HG02938 (cell line): ENCODE results near the gene RPH3AL.

Source experiments
- ATAC-seq: cut with Tn5 transposase; IDR thresholded peaks from one replicate; pipeline ENCODE4 v1.9.1; 2021; ENCODE audit warnings: mild to moderate bottlenecking, moderate library complexity; ENCODE audit not compliant: unreplicated experiment

Gene RPH3AL

DNA sequence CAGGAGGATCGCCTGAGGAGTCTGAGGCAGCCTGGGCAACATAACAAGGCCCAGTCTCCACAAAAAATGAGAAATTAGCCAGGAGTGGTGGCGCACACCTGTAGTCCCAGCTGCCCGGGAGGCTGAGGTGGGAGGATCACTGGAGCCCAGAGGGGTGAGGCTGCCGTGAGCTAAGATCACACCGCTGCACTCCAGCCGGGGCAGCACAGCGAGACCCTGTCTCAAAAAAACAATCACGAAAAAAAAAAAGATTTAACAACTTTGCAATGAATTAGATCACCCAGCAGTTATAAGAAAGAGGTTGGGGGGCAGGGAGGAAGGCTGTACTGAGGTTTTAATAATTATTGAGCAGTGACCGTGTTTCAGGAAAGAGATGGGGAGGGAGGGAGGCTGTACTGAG lies 49.4 kb downstream of the RPH3AL start:
- ATAC-seq: no peak

DNA sequence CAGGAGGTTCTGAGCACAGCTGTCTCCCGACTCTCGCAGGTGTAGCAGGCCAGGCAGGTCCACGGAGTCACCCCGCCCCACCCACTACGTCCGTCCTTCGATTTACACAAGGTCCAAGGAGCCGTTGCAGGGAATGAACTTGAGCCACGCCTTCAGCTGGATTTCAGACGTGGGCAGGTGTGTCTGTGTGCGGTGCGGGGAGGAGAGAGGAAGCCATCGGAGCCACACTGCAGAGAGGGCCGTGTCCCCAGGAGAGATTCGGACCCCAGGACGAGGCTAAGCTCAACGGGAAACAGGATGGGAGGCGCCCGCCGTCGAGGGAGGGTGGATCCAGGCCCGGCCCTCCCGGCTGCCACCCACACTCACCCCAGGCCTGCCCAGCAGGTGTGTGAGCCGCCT lies 50.3 kb downstream of the RPH3AL start:
- ATAC-seq: no peak

DNA sequence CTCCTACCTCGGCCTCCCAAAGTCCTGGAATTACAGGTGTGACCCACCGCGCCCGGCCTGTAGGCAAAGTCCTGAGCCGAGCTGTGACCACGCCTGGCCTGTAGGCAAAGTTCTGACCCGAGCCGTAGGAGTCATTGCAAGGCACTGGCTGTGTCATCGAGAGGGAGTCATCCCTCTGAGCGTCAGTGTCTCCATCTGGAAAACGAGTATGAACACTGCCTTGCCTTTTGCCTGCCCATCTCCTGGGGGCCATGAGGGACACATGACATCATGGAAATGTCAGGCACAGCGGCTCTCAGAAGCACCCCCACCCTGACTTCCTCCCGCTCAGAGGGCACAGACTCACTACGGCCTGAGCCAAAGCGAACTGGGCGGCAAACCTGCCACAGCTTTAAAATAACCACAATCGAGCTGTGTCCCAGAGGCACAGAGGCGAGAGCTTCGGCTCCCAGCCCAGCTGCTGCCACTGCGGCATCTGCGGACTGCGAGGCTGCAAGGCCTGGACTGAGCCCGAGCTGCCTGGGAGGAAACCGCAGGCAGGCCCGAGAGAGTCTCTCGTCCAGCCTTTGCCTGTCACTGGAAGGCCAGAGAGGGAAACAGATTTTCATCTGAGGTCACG lies 50.8 kb downstream of the RPH3AL start:
- ATAC-seq: no peak

DNA sequence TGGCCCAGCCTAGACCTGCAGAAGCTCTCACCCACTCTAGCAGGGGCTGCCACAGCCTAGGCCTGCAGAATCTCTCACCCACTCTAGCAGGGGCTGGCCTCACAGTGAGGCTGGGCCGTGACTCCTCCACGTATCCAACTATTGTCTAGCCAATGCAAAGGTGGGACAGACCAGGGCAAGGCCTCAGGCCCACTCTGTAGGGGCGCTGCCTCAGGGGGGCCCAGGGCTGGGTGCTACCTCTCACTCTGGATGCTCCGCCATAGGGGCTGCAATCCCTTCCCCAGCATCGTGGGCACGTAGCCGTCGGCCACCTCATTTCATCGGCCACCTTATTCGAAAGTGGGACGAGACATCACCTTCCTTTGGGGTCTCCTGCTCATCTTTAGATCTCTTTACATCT lies 51.7 kb downstream of the RPH3AL start:
- no peak for ATAC-seq

DNA sequence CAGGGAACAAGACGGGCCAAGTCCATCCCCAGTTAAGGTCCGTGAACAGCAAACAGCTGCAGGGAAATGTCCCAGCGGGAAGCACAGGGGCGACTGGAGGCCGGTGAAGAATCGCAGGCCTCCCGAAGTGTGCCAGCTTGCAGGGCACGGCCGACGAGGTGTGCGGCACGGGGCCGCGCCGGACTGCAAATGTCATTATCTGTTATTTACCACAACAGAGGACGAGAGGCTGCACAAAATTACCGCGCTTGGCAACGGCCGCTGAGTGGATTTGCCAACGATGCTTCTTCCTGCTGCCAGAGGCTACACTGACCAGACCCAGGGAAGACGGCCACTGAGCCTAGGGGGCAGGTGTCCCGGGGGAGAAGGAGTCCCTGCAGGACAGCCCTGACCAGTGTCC lies 53.1 kb downstream of the RPH3AL start:
- ATAC-seq: no peak

DNA sequence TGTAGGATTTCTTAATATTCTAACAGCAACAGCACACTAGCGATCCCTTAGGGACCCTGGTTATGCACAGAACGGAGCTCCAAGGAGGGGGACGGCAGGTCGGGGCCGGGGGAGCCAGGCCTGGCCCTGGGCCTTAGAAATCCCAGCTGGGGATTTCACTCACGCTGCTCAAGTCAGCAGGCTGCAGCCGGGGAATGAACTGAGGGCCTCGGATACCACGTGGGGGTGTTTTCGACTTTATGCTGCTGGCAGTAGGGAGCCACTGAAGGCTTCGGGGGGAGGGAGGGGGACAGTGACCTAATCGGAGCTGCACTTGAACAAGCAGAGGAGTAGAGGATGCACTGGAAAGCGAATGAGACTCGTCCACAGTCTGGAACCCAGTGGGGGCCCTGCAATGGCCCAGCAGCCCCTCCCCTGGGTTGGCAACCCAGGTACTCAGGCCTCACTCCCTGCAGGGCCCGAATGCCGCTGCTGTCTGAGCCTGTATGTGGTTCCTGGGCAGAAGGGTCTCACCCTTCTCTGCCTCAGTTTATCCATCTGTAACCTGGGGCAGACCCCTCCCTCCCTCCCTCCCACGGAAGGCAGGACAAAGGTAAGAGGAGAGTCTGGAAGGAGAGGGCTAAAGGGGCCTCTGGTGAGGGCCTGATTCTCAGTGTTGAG lies 53.7 kb downstream of the RPH3AL start:
- ATAC-seq: no peak

DNA sequence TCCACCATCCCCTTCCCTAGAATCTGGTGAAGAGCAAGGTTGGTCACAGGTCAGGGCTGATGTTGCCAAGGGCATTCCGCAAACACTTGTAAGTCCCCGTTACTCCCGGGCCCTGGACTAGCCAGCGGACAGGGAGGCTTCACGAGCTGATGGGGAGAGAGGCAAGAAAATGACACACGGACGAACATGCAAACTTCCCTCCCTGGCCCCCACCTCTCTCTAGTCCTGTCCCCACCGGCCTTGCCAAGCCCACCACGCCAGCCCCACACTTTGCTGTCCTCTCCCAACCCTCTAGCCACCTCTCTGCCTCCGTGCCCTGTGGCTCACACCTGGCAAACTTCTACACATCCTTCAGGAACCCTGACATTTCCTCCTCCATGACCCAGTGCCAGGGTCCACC lies 54.8 kb downstream of the RPH3AL start:
- ATAC-seq: no peak

DNA sequence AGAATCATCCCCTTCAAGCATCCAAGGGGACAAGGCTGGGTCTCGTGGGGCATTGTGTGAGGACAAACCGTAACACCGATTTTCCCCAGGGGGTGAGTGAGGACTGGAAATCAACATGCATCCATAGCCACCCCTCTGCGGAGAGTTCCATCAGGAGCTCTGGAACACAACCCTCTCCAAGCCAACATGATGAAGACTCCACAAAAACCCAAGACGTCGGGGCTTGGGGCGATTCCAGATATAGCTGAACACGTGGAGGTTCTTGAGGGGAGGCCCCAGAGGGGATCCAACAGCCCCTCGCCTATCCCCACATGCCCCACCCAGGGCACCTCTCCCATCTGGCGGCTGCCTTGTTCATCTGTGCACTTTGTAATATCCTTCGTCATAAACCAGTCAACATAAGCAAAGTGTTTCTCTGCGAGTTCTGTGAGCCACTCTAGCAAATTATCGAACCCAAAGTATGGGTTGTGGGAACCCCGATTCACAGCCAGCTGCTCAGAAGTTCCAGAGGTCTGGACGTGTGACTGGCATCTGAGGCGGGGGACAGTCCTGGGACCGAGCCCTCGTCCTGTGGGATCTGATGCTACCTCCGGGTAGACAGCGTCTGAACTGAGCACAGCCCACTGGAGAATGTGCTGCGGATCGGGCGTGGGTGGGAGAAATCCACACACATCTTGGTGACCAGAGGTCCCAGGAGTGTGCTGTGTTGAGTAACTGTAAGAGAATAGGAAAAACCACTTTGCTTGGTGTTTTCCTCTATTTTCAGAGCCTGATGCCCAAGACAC lies 55.5 kb downstream of the RPH3AL start:
- ATAC-seq: no peak

DNA sequence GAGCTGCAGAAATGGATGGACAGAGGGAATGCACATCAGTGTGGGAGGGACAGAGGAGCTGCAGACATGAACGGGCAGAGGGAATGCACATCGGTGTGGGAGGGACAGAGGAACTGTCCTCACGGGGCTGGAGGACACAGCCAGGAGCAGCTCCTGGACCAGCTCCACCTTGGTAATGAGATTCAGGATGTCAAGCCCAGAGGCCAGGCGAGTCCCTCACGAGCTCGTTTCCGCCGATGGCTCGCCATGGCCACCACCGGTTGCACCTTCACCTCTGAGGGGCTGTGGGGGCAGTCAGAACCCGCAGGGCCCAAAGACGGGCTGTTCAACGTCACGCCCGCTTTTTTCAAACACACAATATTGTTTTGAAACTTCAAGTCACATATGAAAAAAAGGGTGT lies 56.2 kb downstream of the RPH3AL start:
- no peak for ATAC-seq

DNA sequence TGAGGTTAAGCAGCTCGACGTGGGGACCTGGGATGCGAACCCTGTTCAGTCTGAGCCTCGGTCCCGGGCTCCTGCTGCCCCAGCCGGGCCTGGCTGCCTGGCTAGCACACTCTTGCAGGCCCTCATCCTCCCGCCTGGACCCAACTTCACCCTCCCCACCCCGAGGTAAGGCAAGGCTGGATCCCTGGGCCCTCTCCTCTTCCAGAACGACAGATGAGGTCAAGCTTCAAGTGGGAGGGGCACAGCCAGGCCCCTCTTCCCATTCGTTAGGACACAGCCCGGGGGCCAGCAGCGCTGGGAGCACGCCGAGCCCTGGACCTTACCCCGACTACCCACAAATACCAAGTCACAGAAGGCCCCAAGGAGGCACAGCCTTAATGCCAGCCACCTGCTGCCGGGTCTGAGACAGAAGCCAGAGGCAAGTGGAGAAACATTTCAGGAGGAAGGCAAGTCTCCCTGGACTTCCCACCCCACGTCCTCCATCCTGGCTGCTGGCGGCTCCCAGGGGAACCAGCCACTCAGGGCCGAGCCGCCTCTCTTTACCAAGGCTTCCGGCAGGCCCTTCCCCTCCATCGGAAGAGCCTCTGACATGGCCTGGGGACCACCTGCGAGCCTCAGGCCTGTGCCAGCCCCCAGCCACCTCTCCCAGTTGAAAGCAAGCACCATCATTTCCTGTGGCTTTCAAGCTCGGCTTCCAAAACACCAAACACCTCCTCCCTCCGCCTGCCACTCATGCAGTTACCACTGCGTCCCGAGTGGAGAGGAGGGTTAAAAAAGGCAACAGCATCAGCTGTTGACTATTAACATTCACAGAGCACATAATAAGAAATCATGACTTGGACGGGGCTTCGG lies 59.9 kb downstream of the RPH3AL start:
- ATAC-seq: no peak

DNA sequence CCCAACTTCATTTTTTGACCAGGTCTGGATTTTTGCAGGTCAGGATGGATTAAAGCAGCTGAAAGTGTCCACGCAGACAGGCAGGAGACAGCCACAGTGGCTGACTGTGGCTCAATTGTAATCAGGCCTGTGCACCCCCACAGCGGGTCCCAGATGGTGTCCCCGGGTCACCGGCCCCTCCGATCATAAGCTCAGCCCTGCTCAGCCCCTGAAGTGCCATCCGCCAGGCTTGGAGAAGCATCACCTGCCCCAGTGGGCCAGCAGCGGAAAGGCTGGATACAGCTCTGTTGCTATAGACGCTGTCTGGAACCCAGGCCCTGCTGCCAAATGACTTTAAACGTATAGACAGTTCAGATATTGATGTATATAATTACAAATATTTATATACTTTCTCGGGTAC lies 60.6 kb downstream of the RPH3AL start:
- no peak for ATAC-seq

DNA sequence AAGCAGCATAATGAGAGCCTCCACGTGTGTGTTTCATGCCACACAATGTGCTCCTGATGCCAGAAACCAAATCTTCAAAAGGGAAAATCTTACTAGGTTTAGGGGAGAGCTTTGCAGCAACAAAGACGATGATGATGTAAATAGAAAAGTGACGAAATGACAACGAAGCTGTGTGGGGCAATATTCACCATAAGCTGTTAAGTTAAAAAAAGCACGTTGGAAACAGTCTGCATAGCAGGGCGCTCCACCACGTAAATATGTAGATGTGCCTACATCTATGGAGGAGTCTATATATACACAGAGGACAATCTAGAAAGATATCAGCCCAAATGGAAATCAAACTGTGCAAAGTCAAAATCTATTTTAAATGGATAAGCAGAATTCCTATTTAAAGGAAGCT lies 61.0 kb downstream of the RPH3AL start:
- ATAC-seq: no peak

DNA sequence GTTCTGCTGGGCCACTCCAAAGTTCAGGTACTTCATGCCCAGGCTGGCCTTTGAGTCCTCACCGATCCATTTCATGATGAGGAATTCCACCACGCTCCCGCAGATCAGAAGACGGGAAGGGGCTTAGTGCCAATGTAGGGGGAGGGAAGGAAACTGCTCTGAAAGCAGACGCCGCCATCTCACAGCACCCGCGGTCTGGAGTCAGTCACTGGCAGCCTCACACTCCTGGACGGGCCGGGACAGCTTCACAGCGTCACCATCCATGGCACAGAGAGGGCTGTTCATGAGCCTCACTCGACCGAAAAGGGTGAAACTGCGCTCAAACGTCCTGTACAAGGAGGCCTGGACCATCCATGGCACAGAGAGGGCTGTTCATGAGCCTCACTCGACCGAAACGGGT lies 62.0 kb downstream of the RPH3AL start:
- ATAC-seq: no peak

DNA sequence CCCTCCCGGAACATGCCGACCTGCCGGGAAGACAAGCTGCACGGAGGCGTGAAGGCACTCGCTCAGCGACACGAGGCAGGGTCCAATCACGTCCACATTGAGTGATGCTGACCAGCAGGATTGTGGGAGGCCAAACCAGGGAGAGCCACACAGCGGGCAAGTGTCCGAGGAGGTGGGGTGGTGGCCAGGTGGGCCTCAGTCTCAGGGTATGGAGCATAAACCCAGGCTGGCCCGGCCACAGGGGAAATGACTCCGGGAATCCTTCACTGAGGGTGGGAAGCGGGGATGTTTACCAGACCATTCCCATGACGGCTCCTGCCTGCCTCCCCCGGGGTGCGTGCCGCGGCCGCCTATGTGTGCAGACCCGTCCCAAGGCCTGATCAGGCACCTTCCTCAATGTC lies 62.5 kb downstream of the RPH3AL start:
- ATAC-seq: no peak

DNA sequence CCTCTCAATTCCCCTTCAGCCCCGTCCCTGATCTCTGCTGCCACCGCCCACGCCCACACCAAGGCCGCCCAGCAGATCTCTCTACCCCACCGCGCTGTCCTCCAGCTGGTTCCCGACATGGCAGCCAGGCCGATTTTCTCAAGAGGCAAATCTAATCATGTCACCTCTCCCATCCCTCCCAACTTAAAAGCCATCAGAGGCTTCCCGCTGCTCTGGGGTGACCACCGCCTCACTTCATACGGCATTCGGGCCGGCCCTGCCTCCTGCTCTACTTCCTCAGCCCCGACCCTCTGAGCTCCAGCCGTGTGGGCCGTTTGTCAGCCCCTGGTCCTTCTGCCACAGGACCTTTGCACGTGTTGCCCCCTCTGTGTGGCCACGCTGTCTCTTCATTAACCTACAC lies 63.2 kb downstream of the RPH3AL start:
- no peak for ATAC-seq

DNA sequence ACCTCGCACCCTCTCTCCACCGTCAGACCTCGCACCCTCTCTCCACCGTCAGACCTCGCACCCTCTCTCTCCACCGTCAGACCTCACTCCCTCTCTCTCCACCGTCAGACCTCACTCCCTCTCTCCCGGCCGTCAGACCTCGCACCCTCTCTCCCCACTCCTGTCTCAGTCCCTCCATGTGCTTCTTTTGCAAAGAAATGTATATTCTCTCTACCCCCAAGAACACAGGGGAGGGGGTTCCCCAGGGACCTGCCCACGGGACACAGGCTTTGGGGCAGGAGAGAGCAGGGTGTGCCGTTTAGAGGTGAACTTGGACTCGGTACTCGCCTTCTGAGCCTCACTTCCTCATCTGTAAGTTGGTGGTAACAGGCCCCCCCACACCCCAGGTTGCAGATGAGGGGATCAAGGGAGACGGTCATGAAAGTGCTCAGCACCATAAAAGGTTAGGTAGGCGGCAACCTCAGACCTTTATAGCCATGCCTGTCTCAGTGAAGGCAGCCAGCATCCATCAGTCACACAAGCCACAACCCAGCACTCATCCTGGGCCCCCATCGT lies 63.7 kb downstream of the RPH3AL start:
- no peak for ATAC-seq

DNA sequence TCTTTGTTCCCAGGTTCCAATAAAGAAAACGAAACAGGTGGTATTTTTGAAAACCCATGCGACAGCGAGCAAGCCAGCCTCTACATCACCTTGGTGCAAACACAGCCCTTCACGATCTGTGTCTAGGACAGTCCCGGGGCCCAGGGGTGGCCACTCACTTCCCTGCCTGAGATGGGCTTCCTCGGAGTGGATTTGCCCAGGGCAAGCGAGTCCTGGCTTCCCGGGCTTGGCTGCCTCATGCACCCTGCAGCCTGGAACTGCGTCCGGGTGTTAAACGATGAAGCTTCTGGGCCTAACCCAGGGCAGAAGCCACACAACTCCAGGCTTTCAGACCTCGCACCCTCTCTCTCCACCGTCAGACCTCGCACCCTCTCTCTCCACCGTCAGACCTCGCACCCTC lies 66.0 kb downstream of the RPH3AL start:
- ATAC-seq: no peak

DNA sequence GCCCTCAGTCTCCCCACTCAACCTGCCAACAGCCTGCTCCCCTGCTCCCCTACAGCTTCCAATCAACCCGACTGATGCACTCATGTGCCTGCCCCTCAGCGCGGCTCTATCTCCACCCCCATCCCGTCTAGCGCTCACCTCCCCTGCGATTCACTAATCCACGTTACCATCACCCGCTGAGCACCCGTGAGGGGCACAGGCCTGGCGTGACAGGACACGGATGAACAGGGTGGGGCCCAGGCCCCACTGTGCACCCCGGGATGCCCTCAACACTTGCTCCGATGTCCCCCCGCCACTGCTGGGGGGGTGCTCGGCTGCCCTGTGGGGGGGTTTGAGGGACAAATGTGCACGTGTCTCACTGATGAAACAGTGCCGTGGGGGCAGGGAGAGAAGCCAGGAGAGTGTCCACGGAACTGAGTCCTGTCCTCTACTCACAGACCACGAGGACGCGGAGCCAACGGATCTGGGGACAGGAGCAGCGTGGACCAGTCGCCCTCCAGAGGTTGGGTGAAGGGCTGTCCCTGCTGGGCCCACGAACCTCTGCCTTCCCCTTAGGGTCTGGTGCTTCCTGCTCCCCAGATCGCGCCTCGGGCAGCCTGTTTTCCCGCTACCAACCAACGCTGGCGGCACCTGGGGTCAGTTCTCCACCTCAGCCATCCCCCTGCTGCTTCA lies 66.7 kb downstream of the RPH3AL start:
- ATAC-seq: no peak

DNA sequence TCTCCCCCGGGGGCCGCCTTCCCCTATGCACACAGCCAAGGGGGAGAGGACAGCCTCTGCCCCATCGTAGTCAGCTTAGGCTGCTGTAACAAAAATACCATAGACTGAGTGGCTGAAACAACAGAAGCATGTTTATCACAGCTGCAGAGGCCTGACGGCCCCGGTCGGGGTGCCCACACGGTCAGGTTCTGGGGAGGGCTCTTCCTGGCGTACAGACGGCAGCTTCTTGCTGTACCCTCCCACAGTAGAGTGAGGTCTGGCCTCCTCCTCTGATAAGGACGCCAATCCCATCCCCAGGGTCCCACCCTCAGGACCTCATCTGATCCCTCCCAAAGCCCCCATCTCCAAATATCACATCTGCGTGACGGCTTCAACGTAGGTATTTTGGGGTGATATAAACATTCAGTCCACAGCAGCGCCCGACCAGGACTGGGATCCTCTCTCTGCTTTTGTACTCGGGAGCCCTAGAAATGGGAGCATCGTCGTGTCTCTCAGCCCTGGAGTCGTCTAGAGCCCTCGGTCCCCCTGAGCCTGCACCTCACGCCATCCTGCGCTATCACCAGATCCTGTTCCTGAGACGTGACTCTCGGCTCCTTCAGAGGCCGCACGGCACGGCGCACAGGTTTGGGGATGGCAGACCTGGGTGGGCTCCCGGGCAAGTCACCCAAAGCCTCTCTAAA lies 67.8 kb downstream of the RPH3AL start:
- ATAC-seq: no peak
